NB4 (cell line): ENCODE results near the gene MYL1.

ENCODE experiments used
- CTCF ChIP-seq: IDR thresholded peaks from one replicate; pipeline ENCODE4 v1.5.1; 2012; ENCODE audit warnings: low read depth, low read length
- POLR2A ChIP-seq: IDR thresholded peaks from 2 replicates; pipeline ENCODE4 v1.6.1; 2011; ENCODE audit warnings: mild to moderate bottlenecking; ENCODE audit not compliant: insufficient read length; ENCODE audit errors: extremely low read depth

DNA sequence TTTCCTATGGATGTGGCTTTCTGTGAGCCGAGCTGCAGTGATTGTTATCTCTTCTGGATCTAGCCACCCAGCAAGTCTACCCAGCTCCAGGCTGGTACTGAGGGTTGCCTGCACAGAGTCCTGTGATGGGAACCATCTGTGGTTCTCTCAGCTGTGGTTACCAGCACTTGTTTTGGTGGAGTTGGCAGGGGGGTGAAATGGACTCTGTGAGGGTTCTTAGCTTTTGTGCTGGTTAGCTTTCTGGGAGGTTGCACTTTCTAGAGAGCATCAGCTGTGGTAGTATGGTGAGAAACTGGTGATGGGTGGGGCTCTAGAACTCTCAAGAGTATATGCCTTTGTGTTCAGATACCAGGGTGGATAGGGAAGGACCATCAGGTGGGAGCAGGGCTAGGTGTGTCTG lies 45.4 kb upstream of the MYL1 start:
- TF ChIP-seq POLR2A: no peak
- no peak for TF ChIP-seq CTCF
